GM19468 (cell line): ENCODE results near the gene SURF6.
"Not testable (repeated sequence)": the region's sequence is repeated elsewhere in the genome, so short reads cannot be mapped to it uniquely, and the experiment has no call there.

ENCODE experiments used
- ATAC-seq: cut with Tn5 transposase; IDR thresholded peaks from one replicate; pipeline ENCODE4 v1.9.1; 2021; ENCODE audit warnings: mild to moderate bottlenecking, moderate library complexity, moderate number of reproducible peaks; ENCODE audit not compliant: unreplicated experiment; ENCODE audit errors: extremely low read depth

SURF6 gene

DNA sequence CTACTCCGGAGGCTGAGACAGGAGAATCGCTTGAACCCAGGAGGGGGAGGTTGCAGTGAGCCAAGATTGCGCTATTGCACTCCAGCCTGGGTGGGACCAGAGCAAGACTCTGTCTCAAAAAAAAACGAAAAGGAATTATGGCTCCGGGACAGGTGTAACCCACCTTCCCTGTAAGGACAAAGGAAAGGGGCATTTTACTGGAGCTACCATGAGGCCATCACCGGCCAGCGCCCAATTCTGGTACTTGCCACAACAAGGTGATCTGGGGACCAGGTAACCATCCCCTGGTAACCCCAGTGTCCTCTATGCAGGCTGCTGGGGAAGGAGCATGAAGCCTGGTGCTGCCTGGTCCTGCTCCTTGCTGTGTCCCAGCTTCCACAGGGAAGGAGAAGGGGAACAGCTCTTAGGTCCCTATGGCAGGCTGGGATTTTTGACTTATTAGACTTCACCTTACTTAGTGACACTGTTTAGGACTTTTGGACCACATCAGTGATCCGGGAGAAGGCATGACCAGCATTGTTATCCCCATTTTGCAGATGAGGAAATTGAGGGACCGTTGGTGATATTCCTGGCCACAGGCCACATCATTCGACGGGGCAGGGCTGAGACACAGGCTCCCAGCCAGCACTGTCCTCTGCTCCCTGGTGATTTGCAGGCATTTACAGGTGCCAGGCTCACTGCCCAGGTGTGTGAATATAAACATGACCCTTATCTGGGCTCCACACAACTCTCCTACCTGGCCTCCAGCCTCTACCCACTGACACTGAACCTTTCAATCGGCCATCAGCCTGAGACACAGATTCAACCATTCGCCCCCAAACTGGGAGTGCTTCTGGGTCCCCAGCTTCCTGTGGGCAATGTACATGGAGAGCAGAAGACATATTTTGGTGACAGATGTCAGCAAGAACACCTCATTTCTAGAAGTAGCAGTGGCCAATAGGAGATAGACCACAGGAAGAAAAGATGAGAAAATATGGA, 34.4 kb downstream of the SURF6 start:
- ATAC-seq, result no peak

DNA sequence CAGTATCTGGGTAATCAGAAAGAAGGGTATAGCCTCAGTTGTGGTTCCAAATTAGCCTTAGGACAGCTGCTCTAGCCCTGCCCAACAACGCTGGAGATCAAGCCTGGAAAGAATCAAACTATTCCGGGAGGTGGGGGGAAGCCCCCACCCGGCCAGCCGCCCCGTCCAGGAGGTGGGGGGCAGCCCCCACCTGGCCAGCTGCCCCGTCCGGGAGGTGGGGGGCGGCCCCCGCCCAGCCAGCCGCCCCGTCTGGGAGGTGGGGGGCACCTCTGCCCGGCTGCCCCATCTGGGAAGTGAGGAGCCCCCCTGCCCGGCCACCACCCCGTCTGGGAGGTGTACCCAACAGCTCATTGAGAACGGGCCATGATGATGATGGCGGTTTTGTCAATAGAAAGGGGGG, 36.0 kb downstream of the SURF6 start:
- not testable (repeated sequence) for ATAC-seq

DNA sequence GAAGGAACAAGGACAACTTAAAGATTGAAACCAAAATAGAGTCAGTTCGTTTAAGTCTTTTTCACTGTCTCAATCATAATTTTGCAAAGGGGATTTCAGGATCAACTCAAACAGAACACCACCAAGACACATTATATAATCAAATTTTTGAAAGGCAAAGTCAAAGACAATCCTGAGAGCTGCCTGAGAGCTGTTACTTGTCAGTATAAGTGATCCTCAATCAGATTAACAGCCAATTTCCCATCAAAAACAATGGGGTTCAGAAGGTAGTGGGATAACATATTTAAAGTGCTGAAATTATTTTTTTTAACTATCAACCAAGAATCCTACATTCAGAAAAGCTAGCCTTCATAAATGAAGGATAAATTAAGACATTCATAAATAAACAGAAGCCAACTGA, 41.7 kb downstream of the SURF6 start:
- no peak for ATAC-seq

DNA sequence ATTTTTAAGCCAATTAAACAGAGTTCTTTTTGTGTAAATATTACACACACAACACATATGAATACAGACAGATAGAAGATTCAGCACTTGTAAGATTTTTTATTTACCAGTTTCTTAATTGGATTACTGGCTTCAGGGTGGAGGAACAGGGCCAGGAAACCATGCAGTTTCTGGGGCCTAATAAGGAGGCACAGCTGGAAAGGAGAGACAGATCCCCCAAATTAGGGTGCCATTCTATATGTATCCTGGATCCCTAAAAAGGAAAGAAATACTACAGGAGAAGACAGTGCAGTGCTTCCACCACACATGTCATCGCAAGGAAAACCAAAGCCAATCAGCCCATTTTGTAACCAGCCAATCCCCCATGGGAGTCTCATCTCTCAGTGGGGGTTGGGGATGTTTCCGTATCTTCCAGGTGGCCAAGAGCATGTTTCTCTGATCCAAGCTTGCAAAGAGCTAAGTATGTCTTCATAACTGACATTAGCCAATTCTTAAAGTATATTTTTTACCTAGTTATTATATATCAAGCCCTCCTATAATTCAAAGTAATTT, 45.2 kb downstream of the SURF6 start:
- no peak for ATAC-seq

DNA sequence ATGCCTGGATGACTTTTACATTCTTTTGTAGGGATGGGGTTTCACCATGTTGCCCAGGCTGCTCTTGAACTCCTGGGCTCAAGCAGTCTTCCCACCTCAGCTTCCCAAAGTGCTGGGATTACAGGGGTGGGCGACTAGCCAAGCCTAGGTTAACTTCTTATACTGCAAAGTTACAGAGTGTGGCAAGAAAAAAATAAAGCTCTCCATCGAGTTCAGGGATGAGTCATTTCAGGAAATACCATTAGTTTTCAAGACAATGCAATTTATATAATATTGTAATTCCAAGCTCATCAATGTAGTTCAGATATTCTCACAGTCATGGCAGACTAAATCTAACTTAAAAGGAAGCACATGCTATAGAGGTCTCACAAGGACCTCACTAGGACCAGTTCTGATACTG, 49.5 kb downstream of the SURF6 start:
- no peak for ATAC-seq

DNA sequence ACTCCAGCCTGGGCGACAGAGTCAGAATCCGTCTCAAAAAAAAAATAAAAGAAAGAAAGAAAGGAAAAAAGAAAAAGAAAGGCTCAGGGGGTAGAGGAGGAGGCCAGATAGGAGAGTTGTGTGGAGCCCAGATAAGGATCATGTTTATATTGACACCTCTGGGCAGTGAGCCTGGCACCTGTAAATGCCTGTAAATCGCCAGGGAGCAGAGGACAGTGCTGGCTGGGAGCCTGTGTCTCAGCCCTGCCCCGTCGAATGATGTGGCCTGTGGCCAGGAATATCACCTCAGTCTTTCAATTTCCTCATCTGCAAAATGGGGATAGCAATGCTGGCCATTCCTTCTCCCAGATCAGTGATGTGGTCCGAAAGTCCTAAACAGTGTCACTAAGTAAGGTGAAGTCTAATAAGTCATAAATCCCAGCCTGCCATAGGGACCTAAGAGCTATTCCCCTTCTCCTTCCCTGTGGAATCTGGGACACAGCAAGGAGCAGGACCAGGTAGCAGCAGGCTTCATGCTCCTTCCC, 50.7 kb downstream of the SURF6 start:
- ATAC-seq, result no peak

DNA sequence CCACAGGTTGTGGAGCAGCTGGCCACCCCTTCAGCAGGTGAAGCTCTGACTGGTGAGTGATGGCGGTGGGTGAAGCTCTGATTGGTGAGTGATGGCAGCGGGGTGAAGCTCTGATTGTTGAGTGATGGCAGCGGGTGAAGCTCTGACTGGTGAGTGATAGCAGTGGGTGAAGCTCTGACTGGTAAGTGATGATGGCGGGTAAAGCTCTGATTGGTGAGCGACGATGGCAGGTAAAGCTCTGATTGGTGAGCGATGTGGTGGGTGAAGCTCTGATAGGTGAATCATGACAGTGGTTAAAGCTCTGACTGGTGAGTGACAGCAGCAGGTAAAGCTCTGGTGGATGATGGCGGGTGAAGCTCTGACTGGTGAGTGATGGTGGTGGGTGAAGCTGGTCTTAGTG, 51.6 kb downstream of the SURF6 start:
- no peak for ATAC-seq

DNA sequence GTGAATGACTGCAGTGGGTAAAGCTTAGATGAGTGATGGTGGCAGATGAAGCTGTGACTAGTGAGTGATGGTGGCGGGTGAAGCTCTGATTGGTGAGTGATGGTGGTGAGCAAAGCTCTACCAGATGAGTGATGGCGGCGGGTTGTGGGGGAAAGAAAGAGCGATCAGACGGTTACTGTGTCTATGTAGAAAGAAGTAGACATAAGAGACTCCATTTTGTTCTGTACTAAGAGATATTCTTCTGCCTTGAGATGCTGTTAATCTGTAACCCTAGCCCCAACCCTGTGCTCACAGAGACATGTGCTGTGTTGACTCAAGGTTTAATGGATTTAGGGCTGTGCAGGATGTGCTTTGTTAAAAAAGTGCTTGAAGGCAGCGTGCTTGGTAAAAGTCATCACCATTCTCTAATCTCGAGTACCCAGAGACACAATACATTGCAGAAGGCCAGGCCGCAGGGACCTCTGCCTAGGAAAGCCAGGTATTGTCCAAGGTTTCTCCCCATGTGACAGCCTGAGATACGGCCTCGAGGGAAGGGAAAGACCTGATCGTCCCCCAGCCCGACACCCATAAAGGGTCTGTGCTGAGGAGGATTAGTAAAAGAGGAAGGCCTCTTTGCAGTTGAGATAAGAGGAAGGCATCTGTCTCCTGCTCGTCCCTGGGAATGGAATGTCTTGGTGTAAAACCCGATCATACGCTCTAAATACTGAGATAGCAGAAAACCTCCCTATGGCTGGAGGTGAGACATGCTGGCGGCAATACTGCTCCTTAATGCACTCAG, 52.5 kb downstream of the SURF6 start:
- not testable (repeated sequence) for ATAC-seq

DNA sequence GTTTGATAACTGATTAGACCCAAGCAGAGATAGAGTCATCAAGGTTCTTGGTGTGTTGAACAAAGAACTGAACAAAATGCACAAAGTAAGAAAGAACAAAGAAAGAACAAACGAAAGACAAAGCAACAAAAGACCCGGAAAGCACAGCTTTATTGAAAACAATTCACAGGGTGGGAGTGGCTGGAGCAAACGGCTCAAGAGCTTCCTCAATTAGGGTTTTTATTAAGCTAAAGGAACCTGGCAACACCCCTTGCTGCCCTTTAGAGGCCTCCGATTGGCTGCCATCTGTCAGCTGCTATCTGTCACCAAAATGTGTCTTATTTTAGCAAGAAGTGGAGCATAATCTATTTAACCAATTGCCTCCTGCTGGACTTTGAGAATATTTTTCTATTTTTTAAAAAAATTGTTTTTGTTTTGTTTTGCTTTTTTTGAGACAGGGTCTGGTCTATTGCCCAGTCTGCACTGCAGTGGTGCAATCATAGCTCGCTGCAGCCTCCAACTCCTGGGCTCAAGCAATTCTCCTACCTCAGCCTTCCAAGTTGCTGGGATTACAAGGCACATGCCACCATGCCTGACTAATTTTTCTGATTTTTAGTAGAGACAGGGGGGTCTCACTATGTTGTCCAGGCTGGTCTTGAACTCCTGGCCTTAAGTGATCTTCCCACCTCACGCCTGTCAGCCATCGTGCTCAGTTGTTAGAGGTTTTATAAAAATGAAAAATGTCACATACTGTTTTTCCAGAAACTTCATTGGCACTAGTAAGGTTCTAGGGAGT, 53.3 kb downstream of the SURF6 start:
- no peak for ATAC-seq

DNA sequence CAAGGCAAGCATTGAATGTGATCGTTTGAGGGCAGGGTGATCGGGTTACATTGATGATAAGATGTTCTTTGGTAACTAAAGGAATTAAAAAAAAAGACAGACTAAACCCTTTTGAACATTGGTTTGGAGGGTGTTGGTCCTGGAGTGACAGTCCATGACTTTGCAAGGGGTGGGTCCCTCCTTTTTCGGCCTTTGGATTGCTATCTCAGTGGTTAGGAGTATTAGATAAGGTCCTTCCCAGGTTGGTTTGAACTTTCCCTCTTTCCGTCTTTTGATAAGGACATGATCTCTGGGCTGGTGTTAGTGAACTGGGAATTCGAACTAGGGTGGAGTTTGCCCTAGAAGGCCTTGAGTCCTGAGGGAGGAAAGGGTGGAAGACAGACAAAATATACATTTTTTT, 55.6 kb downstream of the SURF6 start:
- no peak for ATAC-seq
